Osteocyte (in vitro differentiated cells): ENCODE measurements around the gene MAPK8IP3. TPM values are rescaled to one million over a fixed set of nuclear protein-coding genes. Genes with fewer than 3 reads are reported as not detected.

ENCODE experiments used
- DNase-seq: peaks from one replicate; pipeline ENCODE4 v3.0.0; 2021; ENCODE audit warnings: mixed read lengths; ENCODE audit not compliant: unreplicated experiment; ENCODE audit errors: extremely low spot score
- H3K27ac Mint-ChIP-seq: one replicate; pipeline ENCODE4 v1.8.0; 2021; ENCODE audit warnings: mild to moderate bottlenecking, mixed read lengths; ENCODE audit not compliant: unreplicated experiment
- H3K27me3 Mint-ChIP-seq: one replicate; pipeline ENCODE4 v1.8.0; 2021; ENCODE audit warnings: mixed read lengths; ENCODE audit not compliant: unreplicated experiment
- H3K36me3 Mint-ChIP-seq: one replicate; pipeline ENCODE4 v1.8.0; 2021; ENCODE audit warnings: mixed read lengths; ENCODE audit not compliant: unreplicated experiment
- H3K4me1 Mint-ChIP-seq: one replicate; pipeline ENCODE4 v1.8.0; 2021; ENCODE audit warnings: mixed read lengths; ENCODE audit not compliant: unreplicated experiment
- H3K4me3 Mint-ChIP-seq: one replicate; pipeline ENCODE4 v1.8.0; 2021; ENCODE audit warnings: mild to moderate bottlenecking, moderate library complexity, mixed read lengths; ENCODE audit not compliant: unreplicated experiment
- H3K9me3 Mint-ChIP-seq: one replicate; pipeline ENCODE4 v1.8.0; 2021; ENCODE audit warnings: mixed read lengths; ENCODE audit not compliant: unreplicated experiment
- total RNA-seq: library from RNA; stranded (reverse); gene quantifications from 2 replicates; pipeline ENCODE4 v1.2.1, GENCODE V29; 2021
- TF ChIP-seq, protein P1 (sequence below): fragments of 200-600 bp; sonication (generic); IDR thresholded peaks from 2 replicates; pipeline ENCODE4 v1.5.0; 2021; ENCODE audit warnings: antibody characterized with exemption, mild to moderate bottlenecking, moderate library complexity

MAPK8IP3 gene
- total RNA-seq, 1 donor from 2014 or later = 105 TPM

DNA sequence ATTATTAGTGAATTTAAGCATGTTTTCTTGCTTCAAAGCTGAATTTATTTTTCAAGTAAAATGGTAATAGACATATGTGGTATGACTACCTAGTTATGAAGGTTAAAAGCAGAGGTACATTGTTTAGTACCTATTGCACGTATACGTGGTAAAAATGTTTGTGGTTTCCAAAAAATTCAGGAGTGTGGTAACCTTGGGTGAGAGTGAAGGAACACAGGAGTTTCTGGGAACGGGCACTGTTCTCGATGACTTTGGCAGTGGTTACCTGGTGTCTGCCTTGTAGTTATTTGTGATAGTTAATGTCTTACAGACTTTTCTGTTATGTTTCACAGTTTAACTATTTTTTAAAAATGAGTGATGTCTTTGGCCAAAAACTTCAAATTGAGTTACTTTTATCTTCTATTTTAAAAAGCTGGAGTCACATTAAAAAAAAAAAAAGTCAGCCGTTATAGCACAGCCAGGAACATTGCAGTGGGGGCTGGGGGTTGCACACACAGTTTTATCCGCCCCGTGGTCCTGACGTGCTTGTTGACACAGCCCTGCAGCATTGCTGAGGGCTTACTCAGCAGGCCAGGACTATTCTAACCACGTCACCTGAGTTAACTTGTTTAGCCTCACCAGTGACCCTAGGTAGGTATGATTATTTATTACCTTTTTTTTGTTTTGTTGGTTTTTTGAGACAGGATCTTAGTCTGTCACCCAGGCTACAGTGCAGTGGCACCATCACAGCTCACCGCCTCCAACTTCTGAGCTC, 17.0 kb upstream of the MAPK8IP3 start:
- DNase-seq = no peak
- Mint-ChIP-seq H3K4me3 (no peak overlapping the region), H3K4me1 (peaks cover 7% of the 10 kb centered on the region), H3K27me3 (no peaks in the 10 kb centered on the region), H3K9me3 (no peaks in the 10 kb centered on the region), H3K36me3 (peaks cover 27% of the 10 kb centered on the region), H3K27ac (no peak overlapping the region)
- TF ChIP-seq, protein P1, sequence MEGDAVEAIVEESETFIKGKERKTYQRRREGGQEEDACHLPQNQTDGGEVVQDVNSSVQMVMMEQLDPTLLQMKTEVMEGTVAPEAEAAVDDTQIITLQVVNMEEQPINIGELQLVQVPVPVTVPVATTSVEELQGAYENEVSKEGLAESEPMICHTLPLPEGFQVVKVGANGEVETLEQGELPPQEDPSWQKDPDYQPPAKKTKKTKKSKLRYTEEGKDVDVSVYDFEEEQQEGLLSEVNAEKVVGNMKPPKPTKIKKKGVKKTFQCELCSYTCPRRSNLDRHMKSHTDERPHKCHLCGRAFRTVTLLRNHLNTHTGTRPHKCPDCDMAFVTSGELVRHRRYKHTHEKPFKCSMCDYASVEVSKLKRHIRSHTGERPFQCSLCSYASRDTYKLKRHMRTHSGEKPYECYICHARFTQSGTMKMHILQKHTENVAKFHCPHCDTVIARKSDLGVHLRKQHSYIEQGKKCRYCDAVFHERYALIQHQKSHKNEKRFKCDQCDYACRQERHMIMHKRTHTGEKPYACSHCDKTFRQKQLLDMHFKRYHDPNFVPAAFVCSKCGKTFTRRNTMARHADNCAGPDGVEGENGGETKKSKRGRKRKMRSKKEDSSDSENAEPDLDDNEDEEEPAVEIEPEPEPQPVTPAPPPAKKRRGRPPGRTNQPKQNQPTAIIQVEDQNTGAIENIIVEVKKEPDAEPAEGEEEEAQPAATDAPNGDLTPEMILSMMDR = no peak

DNA sequence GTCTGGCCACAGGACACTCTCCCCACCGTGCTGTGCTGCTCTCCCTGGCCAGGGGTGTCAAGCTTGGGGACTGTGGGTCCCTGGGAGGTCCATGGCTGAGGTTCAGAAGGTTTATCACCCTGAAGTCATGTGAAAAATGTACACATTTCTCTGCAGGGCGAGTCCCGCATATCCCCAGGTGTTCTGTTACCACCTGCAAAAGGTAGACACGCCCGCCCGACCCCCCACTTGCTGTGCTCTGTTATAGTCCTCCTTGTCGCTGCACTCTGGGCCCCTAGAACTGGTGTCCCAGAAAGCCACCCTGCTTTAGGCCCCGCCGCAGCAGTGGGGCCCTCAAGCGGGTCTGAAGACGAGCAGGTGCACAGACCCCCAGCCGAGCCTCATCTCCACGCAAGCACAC, 16.1 kb upstream of the MAPK8IP3 start:
- Mint-ChIP-seq H3K27me3 (no peaks in the 10 kb centered on the region), H3K36me3 (peaks cover 35% of the 10 kb centered on the region), H3K27ac (no peak overlapping the region), H3K4me3 (no peak overlapping the region), H3K4me1 (peaks cover 7% of the 10 kb centered on the region), H3K9me3 (no peaks in the 10 kb centered on the region)
- DNase-seq = no peak
- TF ChIP-seq, protein P1 = no peak

DNA sequence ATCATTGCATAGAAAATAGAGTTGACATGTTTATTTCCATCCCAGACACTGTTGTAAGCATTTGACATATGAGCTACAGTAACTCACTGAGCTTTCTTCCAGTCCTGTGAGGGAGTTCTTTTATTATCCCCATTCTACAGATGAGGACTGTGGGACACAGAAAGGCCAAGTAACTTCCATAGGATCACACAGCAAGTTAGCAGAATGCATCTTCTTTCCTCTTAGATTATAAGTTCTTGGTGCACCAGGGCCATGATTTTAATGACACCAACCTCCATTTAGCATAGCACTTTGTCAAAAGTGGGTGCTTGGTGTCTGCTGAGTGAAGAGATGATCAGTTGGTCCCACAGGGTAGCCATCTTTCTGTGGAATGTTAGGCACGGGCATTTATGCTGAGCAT, 15.2 kb upstream of the MAPK8IP3 start:
- H3K36me3 Mint-ChIP-seq = peaks cover 35% of the 10 kb centered on the region
- H3K4me1 Mint-ChIP-seq = peaks cover 7% of the 10 kb centered on the region
- DNase-seq = no peak
- TF ChIP-seq, protein P1 = no peak
- H3K4me3 Mint-ChIP-seq = no peak overlapping the region
- H3K9me3 Mint-ChIP-seq = no peaks in the 10 kb centered on the region
- H3K27ac Mint-ChIP-seq = no peak overlapping the region
- H3K27me3 Mint-ChIP-seq = no peaks in the 10 kb centered on the region

DNA sequence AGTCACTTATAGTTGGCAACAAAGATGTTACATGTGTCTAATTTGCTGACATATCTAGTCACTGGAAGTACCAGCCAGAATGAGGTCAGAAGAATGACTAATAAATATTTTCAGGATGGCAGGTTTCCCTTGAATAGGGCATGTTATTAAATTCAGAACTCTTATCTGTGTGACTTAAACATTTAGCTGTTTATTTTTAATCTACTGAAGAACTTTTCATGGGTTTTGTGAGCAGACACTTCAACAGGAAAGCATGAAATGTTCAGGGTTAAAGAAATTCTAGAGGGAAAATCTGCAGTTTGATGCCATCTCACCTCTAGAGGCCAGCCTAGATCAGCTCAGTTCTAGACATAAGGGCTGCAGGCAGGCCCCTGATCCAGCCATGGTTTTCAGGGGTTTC, 14.7 kb upstream of the MAPK8IP3 start:
- TF ChIP-seq, protein P1 = peak; percentile 24
- Mint-ChIP-seq H3K4me1 (peaks cover 7% of the 10 kb centered on the region), H3K27me3 (no peaks in the 10 kb centered on the region), H3K4me3 (no peak overlapping the region), H3K27ac (peak overlapping the region; percentile 38), H3K9me3 (no peaks in the 10 kb centered on the region), H3K36me3 (peaks cover 37% of the 10 kb centered on the region)
- DNase-seq = no peak

DNA sequence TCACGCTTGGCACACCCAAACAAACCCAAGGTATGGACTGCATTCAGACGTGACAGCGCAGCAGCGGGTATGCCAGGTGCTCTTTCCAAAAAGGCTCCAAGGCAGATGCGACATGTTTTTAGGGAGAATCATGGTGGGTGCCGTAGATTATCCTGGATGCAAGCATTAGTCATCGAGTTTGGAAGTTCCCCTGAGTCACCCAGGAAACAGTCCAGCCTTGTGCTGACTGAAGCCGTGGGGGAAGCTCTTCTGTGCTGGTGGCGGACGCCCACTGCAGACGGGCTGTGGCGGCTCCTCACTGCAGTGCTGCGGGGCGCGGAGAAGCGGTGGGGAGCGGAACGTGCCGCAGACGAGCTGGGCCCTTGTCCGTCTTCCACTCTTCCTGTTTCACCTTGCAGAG, 14.0 kb upstream of the MAPK8IP3 start:
- TF ChIP-seq, protein P1 = no peak
- Mint-ChIP-seq H3K9me3 (no peaks in the 10 kb centered on the region), H3K4me3 (no peak overlapping the region), H3K27ac (no peak overlapping the region), H3K4me1 (peaks cover 7% of the 10 kb centered on the region), H3K36me3 (peaks cover 40% of the 10 kb centered on the region), H3K27me3 (no peaks in the 10 kb centered on the region)
- no peak for DNase-seq
